H1 (cell line): ENCODE results near the gene ELMOD2. TPM values are rescaled to one million over a fixed set of nuclear protein-coding genes. Genes with fewer than 3 reads are reported as not detected.

ENCODE experiments used
- BRCA1 ChIP-seq: IDR thresholded peaks from 2 replicates; pipeline ENCODE4 v1.6.1; 2012; ENCODE audit warnings: low read depth, low read length, improper control_type of control experiment
- CBX8 ChIP-seq: fragments of 300-800, 300-1000 bp; sonication (generic); IDR thresholded peaks from 2 replicates; pipeline ENCODE4 v1.7.1; 2016; ENCODE audit warnings: low read depth, low read length, borderline replicate concordance
- CHD7 ChIP-seq: fragments of 300-600 bp; sonication (generic); IDR thresholded peaks from 2 replicates; pipeline ENCODE4 v1.7.1; 2012; ENCODE audit warnings: low read length, moderate library complexity, mild to moderate bottlenecking, inconsistent platforms; ENCODE audit not compliant: insufficient replicate concordance
- EZH2 ChIP-seq: fragments of 200-600 bp; sonication (generic); IDR thresholded peaks from 2 replicates; pipeline ENCODE4 v1.7.1; 2012; ENCODE audit warnings: low read depth, mild to moderate bottlenecking, moderate library complexity, low read length, inconsistent platforms; ENCODE audit not compliant: severe bottlenecking
- KDM1A ChIP-seq: fragments of 200-600, 300-600 bp; sonication (generic); IDR thresholded peaks from 2 replicates; pipeline ENCODE4 v1.7.1; 2016; ENCODE audit warnings: mild to moderate bottlenecking, low read length, borderline replicate concordance
- RXRA ChIP-seq: IDR thresholded peaks from 2 replicates; pipeline ENCODE4 v1.6.1; 2011; ENCODE audit warnings: low read depth, mild to moderate bottlenecking, low read length, moderate library complexity; ENCODE audit not compliant: insufficient read depth
- SAP30 ChIP-seq: fragments of 300-600 bp; sonication (generic); IDR thresholded peaks from 2 replicates; pipeline ENCODE4 v1.7.1; 2012; ENCODE audit warnings: low read length, moderate library complexity, mild to moderate bottlenecking, inconsistent platforms; ENCODE audit not compliant: insufficient read depth, insufficient replicate concordance
- SIN3A ChIP-seq, 2 experiments: IDR thresholded peaks in 1 of 2; conservative IDR thresholded peaks in 1 of 2; 2 replicates each; pipeline ENCODE4 v1.6.1; 2011 to 2012; ENCODE audit warnings: low read length in 2 of 2, improper control_type of control experiment in 1 of 2, low read depth in 1 of 2, mild to moderate bottlenecking in 1 of 2
- SIRT6 ChIP-seq: IDR thresholded peaks from one replicate; pipeline ENCODE4 v1.7.1; 2012; ENCODE audit warnings: low read length, inconsistent platforms
- SP1 ChIP-seq: IDR thresholded peaks from 2 replicates; pipeline ENCODE4 v1.6.1; 2011; ENCODE audit warnings: low read depth, low read length
- SRF ChIP-seq: IDR thresholded peaks from 2 replicates; pipeline ENCODE4 v1.6.1; 2011; ENCODE audit warnings: mild to moderate bottlenecking, low read depth, low read length, moderate library complexity
- polyA plus RNA-seq, 7 experiments: library from polyadenylated mRNA; depleted of rRNA in 3 of 7; stranded (reverse) in 5 of 7; unstranded in 2 of 7; fragments of >200 nt in 5 of 7; fragments of 200-250 nt in 2 of 7; gene quantifications; 1 replicate in 5 of 7; 2 replicates in 1 of 7; 4 replicates in 1 of 7; pipeline versions ENCODE4 v1.2.1 to v1.2.3, GENCODE V29; 2011 to 2013; ENCODE audit warnings: missing spikeins in 2 of 7, mixed read lengths in 2 of 7
- total RNA-seq: library from RNA; stranded (reverse); fragmentation: NEBNext Ultra II Directional; extraction: Animal tissue kit (Norgen Biotek cat#: 25700); gene quantifications from 2 replicates; pipeline ENCODE4 v1.2.1, GENCODE V29; 2021

Gene ELMOD2
- total and polyA plus RNA-seq, 2 of the 8 experiments (the other 6 are each of a cell fraction or from before 2014, with no cell fraction given) = 6.6 to 27.9 TPM

GRCh38 chr4:140529434-140529833 lies 5.5 kb downstream of the ELMOD2 start (continued):
- no peak for TF ChIP-seq CHD7
- no peak for TF ChIP-seq SIN3A (conservative IDR thresholded peaks at IDR 0.05 in 1 of 2, IDR thresholded peaks at IDR 0.05 in 1 of 2; ENCODE audit: low read depth in 1 of 2, low read length in 2 of 2)
- TF ChIP-seq CBX8 = no peak
- TF ChIP-seq EZH2 = no peak
- no peak for TF ChIP-seq KDM1A
- TF ChIP-seq SIRT6 = no peak
- no peak for TF ChIP-seq RXRA
- no peak for TF ChIP-seq BRCA1
- TF ChIP-seq SRF = no peak
- no peak for TF ChIP-seq SP1
- no peak for TF ChIP-seq SAP30
